ENCODE measurements around the gene BTBD9. TPM values are rescaled to one million over a fixed set of nuclear protein-coding genes. Genes with fewer than 3 reads are reported as not detected.

BTBD9 gene
- total and polyA plus RNA-seq, 2 of the 13 experiments (the other 11 are each of a cell fraction or from before 2014, with no cell fraction given), result 1.2 to 3.0 TPM

- no peaks in the 10 kb centered on the region for H3K4me1 ChIP-seq (ENCODE audit: insufficient read depth, low read length)
- no peaks in the 10 kb centered on the region for H3K9me3 ChIP-seq (ENCODE audit: low read length)
- no peak overlapping the region for H3K4me3 ChIP-seq (replicated peaks in 1 of 3; ENCODE audit: insufficient read depth in 1 of 3, low read depth in 2 of 3, low read length in 3 of 3)
- H3K4me2 ChIP-seq (ENCODE audit: low read depth, low read length), result no peak overlapping the region
- no peaks in the 10 kb centered on the region for H4K20me1 ChIP-seq (ENCODE audit: insufficient read depth, low read length)
- in situ Hi-C loops (cut with HindIII; ENCODE audit: extremely low pct_ligation_motif_present, low pct_unique_long_range_greater_than_20kb) (no loop called here), intact Hi-C loops (cut with micrococcal nuclease; ENCODE audit: unreplicated experiment) (no loop called here)
- H2AFZ ChIP-seq (ENCODE audit: low read length), result no peak overlapping the region
- H3K27ac ChIP-seq (ENCODE audit: extremely low read length, insufficient read depth, low read length), result no peak overlapping the region
- WGBS (ENCODE audit: low lambda C conversion rate), result 71% methylated on average over 6 of the region's 6 CpGs
- no peaks in the 10 kb centered on the region for H3K79me2 ChIP-seq (ENCODE audit: insufficient read depth, low read length)
- H3K9ac ChIP-seq (ENCODE audit: insufficient read depth, low read depth, low read length), result no peak overlapping the region
- ChIA-PET CTCF (ENCODE audit: low intra/inter-chr PET ratio, low total read pairs) (no interaction called here), POLR2A (no interaction called here)
- ATAC-seq (no peak), FAIRE-seq (no peak), DNase-seq (ENCODE audit: low spot score) (no peak)
- H3K27me3 ChIP-seq (ENCODE audit: control insufficient read depth in 1 of 2, insufficient read depth in 2 of 2, low read length in 2 of 2), result no peaks in the 10 kb centered on the region
- H3K36me3 ChIP-seq (replicated peaks in 1 of 2; ENCODE audit: control insufficient read depth in 1 of 2, insufficient read depth in 2 of 2, low read length in 2 of 2), result no peaks in the 10 kb centered on the region
- BruUV-seq (replicated peaks), result no TSS peak
- 0 out of 2 replicates have a peak, but pooled peaks have one; percentile 29 for TF ChIP-seq NFE2L2 (IDR thresholded peaks at IDR 0.05; ENCODE audit: low read length)
- peak in 1 of 2 experiments; percentile 21; a peak in 1 of 4 replicates for TF ChIP-seq MAFK (conservative IDR thresholded peaks at IDR 0.05 in 1 of 2, IDR thresholded peaks at IDR 0.05 in 1 of 2; ENCODE audit: low read length in 2 of 2)
- no peak for TF ChIP-seq ZNF10 (CRISPR knock-in tag; IDR thresholded peaks at IDR 0.05; ENCODE audit: borderline replicate concordance, low read depth)
- TF ChIP-seq MAFF (IDR thresholded peaks at IDR 0.05; ENCODE audit: low read depth, low read length), result peak; percentile 34; the same call in 1 of the 2 replicates
- no peak for TF ChIP-seq ZMYM2 (CRISPR knock-in tag; IDR thresholded peaks at IDR 0.05)
- no peak for TF ChIP-seq ZNF550 (CRISPR knock-in tag; IDR thresholded peaks at IDR 0.05; ENCODE audit: borderline replicate concordance)
Observed at GRCh38 chr6:38573801-38574395, 65.8 kb downstream of the BTBD9 start.

GRCh38 chr6:38572186-38572813 is 67.4 kb downstream of the BTBD9 start:
- intact Hi-C loops (cut with micrococcal nuclease; ENCODE audit: unreplicated experiment), result no loop called here
- H4K20me1 ChIP-seq (ENCODE audit: insufficient read depth, low read length), result no peaks in the 10 kb centered on the region
- no peak for TF ChIP-seq NFKBIZ (CRISPR knock-in tag; IDR thresholded peaks at IDR 0.05)
- TF ChIP-seq ELF1 (CRISPR knock-in tag; IDR thresholded peaks at IDR 0.05), result no peak
- no peak for TF ChIP-seq IKZF5 (CRISPR knock-in tag; IDR thresholded peaks at IDR 0.05)
- no peak for TF ChIP-seq ZNF496 (CRISPR knock-in tag; IDR thresholded peaks at IDR 0.05; ENCODE audit: insufficient replicate concordance)
- no peak for TF ChIP-seq KAT2B (IDR thresholded peaks at IDR 0.05; ENCODE audit: borderline replicate concordance, low read depth, low read length)
- TF ChIP-seq ZGPAT (CRISPR knock-in tag; IDR thresholded peaks at IDR 0.05), result no peak
- TF ChIP-seq MIXL1 (CRISPR knock-in tag; IDR thresholded peaks at IDR 0.05), result no peak
- no peak for TF ChIP-seq MXD1 (CRISPR knock-in tag; IDR thresholded peaks at IDR 0.05)
- no peak for TF ChIP-seq GPN1 (CRISPR knock-in tag; IDR thresholded peaks at IDR 0.05; ENCODE audit: borderline replicate concordance)
- TF ChIP-seq ASH2L (IDR thresholded peaks at IDR 0.05; ENCODE audit: insufficient read length, low read depth, low read length), result no peak

More at GRCh38 chr6:38572186-38572813, 67.4 kb downstream of the BTBD9 start:
- in situ Hi-C loops (cut with HindIII; ENCODE audit: extremely low pct_ligation_motif_present, low pct_unique_long_range_greater_than_20kb), result no loop called here
- Histone ChIP-seq H2AFZ (ENCODE audit: low read length) (no peak overlapping the region), H3K9ac (ENCODE audit: insufficient read depth, low read depth, low read length) (no peak overlapping the region), H3K4me1 (ENCODE audit: insufficient read depth, low read length) (no peaks in the 10 kb centered on the region), H3K27ac (ENCODE audit: extremely low read length, insufficient read depth, low read length) (no peak overlapping the region), H3K79me2 (ENCODE audit: insufficient read depth, low read length) (no peaks in the 10 kb centered on the region), H3K27me3 (ENCODE audit: control insufficient read depth in 1 of 2, insufficient read depth in 2 of 2, low read length in 2 of 2) (no peaks in the 10 kb centered on the region), H3K4me3 (replicated peaks in 1 of 3; ENCODE audit: insufficient read depth in 1 of 3, low read depth in 2 of 3, low read length in 3 of 3) (no peak overlapping the region), H3K9me3 (ENCODE audit: low read length) (no peaks in the 10 kb centered on the region), H3K4me2 (ENCODE audit: low read depth, low read length) (no peak overlapping the region), H3K36me3 (replicated peaks in 1 of 2; ENCODE audit: control insufficient read depth in 1 of 2, insufficient read depth in 2 of 2, low read length in 2 of 2) (no peaks in the 10 kb centered on the region)
- BruUV-seq (replicated peaks), result no TSS peak
- ChIA-PET CTCF (ENCODE audit: low intra/inter-chr PET ratio, low total read pairs) (no interaction called here), POLR2A (no interaction called here)
- WGBS (ENCODE audit: low lambda C conversion rate), result 90% methylated on average over 3 of the region's 3 CpGs
- FAIRE-seq, result no peak
- no peak for ATAC-seq
- DNase-seq (ENCODE audit: low spot score), result no peak
